AG04449 (cell line): ENCODE data around the gene ETV2.
A peak's percentile ranks its signal among the peaks of the same experiment; 100 is the strongest.

Experiments
- CTCF ChIA-PET: fragments of 350-600 bp; formaldehyde crosslinking; extraction: SDS; loops from one replicate; lab custom pipeline; 2021; ENCODE audit warnings: antibody characterized with exemption; lab: Yijun Ruan, JAX
- POLR2A ChIA-PET: fragments of 400-600, 350-600 bp; formaldehyde crosslinking; extraction: SDS; loops from one replicate; lab custom pipeline; 2020; ENCODE audit warnings: antibody characterized with exemption, inconsistent platforms; lab: Yijun Ruan, JAX
- DNase-seq: peaks from one replicate; pipeline ENCODE4 v3.0.0-alpha.2; 2010; ENCODE audit warnings: low read depth, low spot score
- H3K4me3 ChIP-seq: 2 replicates; pipeline ENCODE4 v1.5.1; 2011; ENCODE audit warnings: low read depth, mild to moderate bottlenecking, control low read depth, low read length
- CTCF ChIP-seq: IDR thresholded peaks from one replicate; pipeline ENCODE4 v1.5.1; 2011; ENCODE audit warnings: mild to moderate bottlenecking, moderate library complexity, low read length, control low read depth, inconsistent platforms; ENCODE audit not compliant: insufficient read depth; ENCODE audit errors: missing control alignments

ETV2 gene

GRCh38 chr19:35637165-35637564 lies 4.4 kb upstream of the ETV2 start:
- TF ChIP-seq CTCF: no peak
- ChIA-PET CTCF (interaction anchor here (1.0 kb wide), 1 partner anchor 89 kb away, joined by 3 read pairs; no protein-coding TSS in a partner anchor), POLR2A (no interaction called here)
- H3K4me3 ChIP-seq: no peak overlapping the region
- DNase-seq: no peak

GRCh38 chr19:35639321-35639639 lies 2.3 kb upstream of the ETV2 start:
- no peak for TF ChIP-seq CTCF
- POLR2A ChIA-PET: no interaction called here
- H3K4me3 ChIP-seq: no peak overlapping the region
- CTCF ChIA-PET: no interaction called here
- no peak for DNase-seq

- H3K4me3 ChIP-seq: no peak overlapping the region
- DNase-seq: no peak
- CTCF ChIA-PET: no interaction called here
- POLR2A ChIA-PET: no interaction called here
- no peak for TF ChIP-seq CTCF
These were observed 1.7 kb upstream of the ETV2 start for GRCh38 chr19:35639863-35640262.

- ChIA-PET POLR2A (no interaction called here), CTCF (interaction anchor here (0.9 to 1.0 kb wide), 2 partner anchors 51 to 94 kb away, joined by 3 read pairs; no protein-coding TSS in a partner anchor)
- H3K4me3 ChIP-seq: no peak overlapping the region
- no peak for TF ChIP-seq CTCF
- no peak for DNase-seq
These were observed 767 bp downstream of the ETV2 start for GRCh38 chr19:35642312-35642711.

GRCh38 chr19:35642798-35643254 lies 1.3 kb downstream of the ETV2 start:
- POLR2A ChIA-PET: interaction anchor here (0.9 to 1.3 kb wide), 2 partner anchors 11 to 31 kb away, joined by 3 to 5 read pairs; no protein-coding TSS in a partner anchor
- TF ChIP-seq CTCF: no peak
- CTCF ChIA-PET: interaction anchor here (0.9 to 1.0 kb wide), 2 partner anchors 50 to 95 kb away, joined by 3 read pairs; no protein-coding TSS in a partner anchor
- peak overlapping the region; percentile 64 for H3K4me3 ChIP-seq
- DNase-seq: no peak

- no peak for DNase-seq
- ChIA-PET CTCF (interaction anchor here (0.6 to 2.0 kb wide), 4 partner anchors 27 to 96 kb away, joined by 3 to 9 read pairs (median 4); no protein-coding TSS in a partner anchor), POLR2A (interaction anchor here (0.8 to 1.3 kb wide), 3 partner anchors 12 to 31 kb away, joined by 3 to 5 read pairs (median 5); partner anchors contain the start of gene HAUS5)
- H3K4me3 ChIP-seq: peak overlapping the region; percentile 64
- TF ChIP-seq CTCF: no peak
These were observed 2.0 kb downstream of the ETV2 start for GRCh38 chr19:35643255-35644205.
